H9 (cell line): Measurements from ENCODE around the gene TMEM219. TPM values are rescaled to one million over a fixed set of nuclear protein-coding genes. Genes with fewer than 3 reads are reported as not detected.
"Not testable (repeated sequence)": the region's sequence is repeated elsewhere in the genome, so short reads cannot be mapped to it uniquely, and the experiment has no call there.

Experiments used
- DNase-seq: peaks from one replicate; pipeline ENCODE4 v3.0.0-alpha.2; 2017
- H2AFZ ChIP-seq: one replicate; pipeline ENCODE4 v1.6.1; 2013; ENCODE audit warnings: mild to moderate bottlenecking, low read length, control low read depth, moderate library complexity
- H2AK5ac ChIP-seq: 2 replicates; pipeline ENCODE4 v1.6.1; 2013; ENCODE audit warnings: low read length, control low read depth, mixed read lengths; ENCODE audit not compliant: insufficient read length
- H2BK120ac ChIP-seq: one replicate; pipeline ENCODE4 v1.6.1; 2013; ENCODE audit warnings: low read depth, mild to moderate bottlenecking, low read length, control low read depth, inconsistent platforms; ENCODE audit not compliant: poor library complexity, severe bottlenecking
- H2BK12ac ChIP-seq: 2 replicates; pipeline ENCODE4 v1.6.1; 2013; ENCODE audit warnings: low read length, control low read depth, mixed read lengths, low read depth; ENCODE audit not compliant: insufficient read length
- H2BK15ac ChIP-seq: 2 replicates; pipeline ENCODE4 v1.6.1; 2013; ENCODE audit warnings: low read depth, low read length, control low read depth
- H2BK20ac ChIP-seq: one replicate; pipeline ENCODE4 v1.6.1; 2013; ENCODE audit warnings: low read depth, mild to moderate bottlenecking, low read length, control low read depth, inconsistent platforms; ENCODE audit not compliant: poor library complexity, severe bottlenecking
- H2BK5ac ChIP-seq: 2 replicates; pipeline ENCODE4 v1.6.1; 2013; ENCODE audit warnings: low read length, control low read depth, mixed read lengths; ENCODE audit not compliant: insufficient read length
- H3K14ac ChIP-seq: 2 replicates; pipeline ENCODE4 v1.6.1; 2013; ENCODE audit warnings: low read length, control low read depth; ENCODE audit not compliant: insufficient read depth
- H3K18ac ChIP-seq: 2 replicates; pipeline ENCODE4 v1.6.1; 2013; ENCODE audit warnings: low read depth, mild to moderate bottlenecking, mixed read lengths, low read length, control low read depth; ENCODE audit not compliant: insufficient read length
- H3K23ac ChIP-seq: 2 replicates; pipeline ENCODE4 v1.6.1; 2013; ENCODE audit warnings: low read length, control low read depth, mixed read lengths, low read depth; ENCODE audit not compliant: insufficient read length
- H3K23me2 ChIP-seq: 2 replicates; pipeline ENCODE4 v1.6.1; 2013; ENCODE audit warnings: low read depth, mild to moderate bottlenecking, mixed read lengths, low read length, control low read depth; ENCODE audit not compliant: insufficient read length, poor library complexity, severe bottlenecking
- H3K27ac ChIP-seq: 2 replicates; pipeline ENCODE4 v1.5.1; 2013; ENCODE audit warnings: low read length, control low read depth, mixed read lengths, low read depth; ENCODE audit not compliant: insufficient read length
- H3K27me3 ChIP-seq: 2 replicates; pipeline ENCODE4 v1.6.1; 2013; ENCODE audit warnings: low read length, control low read depth, inconsistent platforms; ENCODE audit not compliant: insufficient read depth
- H3K4ac ChIP-seq: 2 replicates; pipeline ENCODE4 v1.6.1; 2013; ENCODE audit warnings: low read depth, mild to moderate bottlenecking, control low read depth, inconsistent platforms, low read length, moderate library complexity
- H3K4me1 ChIP-seq: 2 replicates; pipeline ENCODE4 v1.6.1; 2013; ENCODE audit warnings: low read length, control low read depth, inconsistent platforms; ENCODE audit not compliant: insufficient read depth
- H3K4me2 ChIP-seq: 2 replicates; pipeline ENCODE4 v1.6.1; 2013; ENCODE audit warnings: low read length, control low read depth, mixed read lengths; ENCODE audit not compliant: insufficient read length, insufficient read depth
- H3K56ac ChIP-seq: 2 replicates; pipeline ENCODE4 v1.6.1; 2013; ENCODE audit warnings: low read depth, mild to moderate bottlenecking, mixed read lengths, low read length, control low read depth; ENCODE audit not compliant: insufficient read length
- H3K79me1 ChIP-seq: 2 replicates; pipeline ENCODE4 v1.6.1; 2013; ENCODE audit warnings: low read depth, mild to moderate bottlenecking, moderate library complexity, low read length, control low read depth, inconsistent platforms; ENCODE audit not compliant: insufficient read depth, poor library complexity, severe bottlenecking
- H3K79me2 ChIP-seq: 2 replicates; pipeline ENCODE4 v1.6.1; 2013; ENCODE audit warnings: low read length, control low read depth, inconsistent platforms; ENCODE audit not compliant: insufficient read depth
- H3K9ac ChIP-seq: 2 replicates; pipeline ENCODE4 v1.6.1; 2013; ENCODE audit warnings: low read length, control low read depth, mixed read lengths; ENCODE audit not compliant: insufficient read length; ENCODE audit errors: extremely low read depth
- H3K9me3 ChIP-seq: one replicate; pipeline ENCODE4 v1.6.1; 2013; ENCODE audit warnings: low read depth, low read length, inconsistent platforms; ENCODE audit not compliant: control insufficient read depth
- H3T11ph ChIP-seq: one replicate; pipeline ENCODE4 v1.6.1; 2013; ENCODE audit warnings: mild to moderate bottlenecking, low read length, control low read depth, inconsistent platforms
- H4K20me1 ChIP-seq: one replicate; pipeline ENCODE4 v1.6.1; 2013; ENCODE audit not compliant: control insufficient read depth, insufficient read length, insufficient read depth
- H4K5ac ChIP-seq: 2 replicates; pipeline ENCODE4 v1.6.1; 2013; ENCODE audit warnings: low read depth, mild to moderate bottlenecking, mixed read lengths, low read length, control low read depth; ENCODE audit not compliant: insufficient read length
- H4K8ac ChIP-seq: replicated peaks from 2 replicates; pipeline ENCODE4 v1.6.1; 2013; ENCODE audit warnings: low read length, control low read depth, mixed read lengths, low read depth; ENCODE audit not compliant: insufficient read length
- H4K91ac ChIP-seq: 2 replicates; pipeline ENCODE4 v1.6.1; 2013; ENCODE audit warnings: low read depth, mild to moderate bottlenecking, moderate library complexity, mixed read lengths, low read length, control low read depth; ENCODE audit not compliant: insufficient read length
- H3K27ac Mint-ChIP-seq, 3 experiments: 2 replicates in 2 of 3; 3 replicates in 1 of 3; pipeline ENCODE4 v1.8.0; 2020 to 2021; ENCODE audit warnings: mixed read lengths in 3 of 3, mild to moderate bottlenecking in 1 of 3, moderate library complexity in 1 of 3
- H3K27me3 Mint-ChIP-seq: 2 replicates; pipeline ENCODE4 v1.8.0; 2021; ENCODE audit warnings: low read depth, mild to moderate bottlenecking, moderate library complexity, mixed read lengths
- H3K36me3 Mint-ChIP-seq, 3 experiments: 2 replicates in 2 of 3; 3 replicates in 1 of 3; pipeline ENCODE4 v1.8.0; 2020 to 2021; ENCODE audit warnings: low read depth in 3 of 3, mixed read lengths in 3 of 3; ENCODE audit not compliant: insufficient read depth in 1 of 3
- H3K4me1 Mint-ChIP-seq, 2 experiments: 2 replicates each; pipeline ENCODE4 v1.8.0; 2020; ENCODE audit warnings: mixed read lengths in 2 of 2
- H3K4me3 Mint-ChIP-seq, 2 experiments: 2 replicates in 1 of 2; 3 replicates in 1 of 2; pipeline ENCODE4 v1.8.0; 2020 to 2021; ENCODE audit warnings: mild to moderate bottlenecking in 2 of 2, mixed read lengths in 2 of 2, moderate library complexity in 1 of 2
- H3K9me3 Mint-ChIP-seq, 2 experiments: 2 replicates in 1 of 2; 3 replicates in 1 of 2; pipeline ENCODE4 v1.8.0; 2020; ENCODE audit warnings: mild to moderate bottlenecking in 2 of 2, mixed read lengths in 2 of 2, moderate library complexity in 1 of 2
- WGBS: extraction: QIAGEN DNeasy Blood & Tissue Kit; methylation state at CpG from one replicate; pipeline ENCODE4 v1.1.7; 2013; ENCODE audit warnings: missing lambda C conversion rate, low lambda C conversion rate, mixed read lengths; ENCODE audit not compliant: insufficient read length; ENCODE audit errors: extremely low coverage; 5-methylcytosine and 5-hydroxymethylcytosine counted together
- total RNA-seq: library from RNA; stranded (reverse); gene quantifications from 2 replicates; pipeline ENCODE4 v1.2.1, GENCODE V29; 2021

The TMEM219 gene
- total RNA-seq, 1 experiment from 2014 or later, result 89.1 TPM

- H3K23ac ChIP-seq, H3K9me3 Mint-ChIP-seq, H3K4me3 Mint-ChIP-seq: not testable (repeated sequence)
Observed at GRCh38 chr16:30015450-30015849, 53.6 kb downstream of the TMEM219 start.

More at GRCh38 chr16:30015450-30015849, 53.6 kb downstream of the TMEM219 start:
- H3K4me1 ChIP-seq, H3K4ac ChIP-seq, H3K27me3 ChIP-seq, DNase-seq, H2BK15ac ChIP-seq, H3K14ac ChIP-seq, H3K27ac Mint-ChIP-seq, H2BK20ac ChIP-seq, H2BK120ac ChIP-seq, H3T11ph ChIP-seq, H3K9ac ChIP-seq, H3K56ac ChIP-seq, H3K18ac ChIP-seq, H2BK5ac ChIP-seq, H3K9me3 ChIP-seq, H3K4me1 Mint-ChIP-seq, H4K91ac ChIP-seq, H2AFZ ChIP-seq, H2AK5ac ChIP-seq, H2BK12ac ChIP-seq, H3K79me1 ChIP-seq, H4K8ac ChIP-seq, H3K36me3 Mint-ChIP-seq, H3K79me2 ChIP-seq, H4K20me1 ChIP-seq, H3K27ac ChIP-seq, H3K4me2 ChIP-seq, H4K5ac ChIP-seq: not testable (repeated sequence)
- no CpG with 5 or more reads among the region's 7 CpGs for WGBS
- H3K23me2 ChIP-seq, result peaks cover 12% of the 10 kb centered on the region
- H3K27me3 Mint-ChIP-seq, result peaks cover 19% of the 10 kb centered on the region
